Measurements from ENCODE around the gene TXLNG. TPM values are rescaled to one million over a fixed set of nuclear protein-coding genes. Genes with fewer than 3 reads are reported as not detected.

Gene TXLNG
- total RNA-seq, 2 experiments from 2014 or later, result 17.2 to 17.5 TPM

- DNase-seq (peak in 3 of 14 experiments; percentile 11 to 21 (median 17)), ATAC-seq (ENCODE audit: poor library complexity) (no peak)
- ChIA-PET CTCF (interaction anchor here (1.0 kb wide), 1 partner anchor 13 kb away, joined by 3 read pairs; no protein-coding TSS in a partner anchor), POLR2A (interaction anchor here (0.7 kb wide), 1 partner anchor 1014 kb away, joined by 3 read pairs; the partner anchor contains the start of gene AP1S2)
- peak overlapping the region; percentile 68 for H3K4me3 ChIP-seq (ENCODE audit: low read length)
- no peaks in the 10 kb centered on the region for H3K27me3 ChIP-seq (ENCODE audit: control insufficient read depth in 1 of 2, insufficient read depth in 2 of 2, low read length in 2 of 2)
- intact Hi-C loops (cut with DNase I, micrococcal nuclease), result loop anchor here in 1 of 2 experiments (5.0 to 10.0 kb wide), 5 partner anchors 147 to 1994 kb away; partner anchors contain the start of genes AP1S2, FANCB, MOSPD2 and PIGA
- no peak for TF ChIP-seq CTCF (IDR thresholded peaks at IDR 0.05)
- peak overlapping the region; percentile 92 for H3K4me3 Mint-ChIP-seq
- peaks cover 18% of the 10 kb centered on the region for H3K36me3 Mint-ChIP-seq (ENCODE audit: low read depth)
- peaks cover 38% of the 10 kb centered on the region for H3K4me1 Mint-ChIP-seq (ENCODE audit: low read depth)
- H3K27ac ChIP-seq (ENCODE audit: low read depth in 1 of 2, low read length in 2 of 2), result peak overlapping the region in 1 of 2 donors; percentile 18
- H3K27me3 Mint-ChIP-seq, result no peaks in the 10 kb centered on the region
- peak overlapping the region; percentile 90 for H3K27ac Mint-ChIP-seq
- no peaks in the 10 kb centered on the region for H3K9me3 ChIP-seq (ENCODE audit: control insufficient read depth in 1 of 2, insufficient read depth in 1 of 2, low read length in 2 of 2)
- peaks cover 20% of the 10 kb centered on the region for H3K4me1 ChIP-seq (ENCODE audit: insufficient read depth, low read length)
- no peaks in the 10 kb centered on the region for H3K36me3 ChIP-seq (ENCODE audit: insufficient read depth, low read length)
- H3K9me3 Mint-ChIP-seq, result no peaks in the 10 kb centered on the region
These were observed 82.7 kb downstream of the TXLNG start for GRCh38 chrX:16868920-16869319.

GRCh38 chrX:16869393-16870094 is 83.3 kb downstream of the TXLNG start:
- H3K36me3 Mint-ChIP-seq (ENCODE audit: low read depth), result peaks cover 18% of the 10 kb centered on the region
- CTCF ChIA-PET, result no interaction called here
- intact Hi-C loops (cut with DNase I, micrococcal nuclease), result loop anchor here in 1 of 2 experiments (5.0 to 10.0 kb wide), 7 partner anchors 78 to 1995 kb away; partner anchors contain the start of genes AP1S2, FANCB, MOSPD2 and PIGA

More at GRCh38 chrX:16869393-16870094, 83.3 kb downstream of the TXLNG start:
- peak; percentile 23 for ATAC-seq (ENCODE audit: poor library complexity)
- peaks cover 38% of the 10 kb centered on the region for H3K4me1 Mint-ChIP-seq (ENCODE audit: low read depth)
- H3K9me3 ChIP-seq (ENCODE audit: control insufficient read depth in 1 of 2, insufficient read depth in 1 of 2, low read length in 2 of 2), result no peaks in the 10 kb centered on the region
- H3K27ac ChIP-seq (ENCODE audit: low read depth in 1 of 2, low read length in 2 of 2), result peak overlapping the region; percentile 83 to 95
- no peaks in the 10 kb centered on the region for H3K27me3 Mint-ChIP-seq
- H3K36me3 ChIP-seq (ENCODE audit: insufficient read depth, low read length), result no peaks in the 10 kb centered on the region
- H3K9me3 Mint-ChIP-seq, result no peaks in the 10 kb centered on the region
- peak overlapping the region; percentile 99 for H3K27ac Mint-ChIP-seq
- H3K4me1 ChIP-seq (ENCODE audit: insufficient read depth, low read length), result peaks cover 19% of the 10 kb centered on the region
- peak overlapping the region; percentile 82 for H3K4me3 ChIP-seq (ENCODE audit: low read length)
- POLR2A ChIA-PET, result interaction anchor here (0.7 kb wide), 1 partner anchor 1015 kb away, joined by 3 read pairs; the partner anchor contains the start of gene AP1S2
- no peak for TF ChIP-seq CTCF (IDR thresholded peaks at IDR 0.05)
- peak overlapping the region; percentile 99 for H3K4me3 Mint-ChIP-seq
- DNase-seq, result peak in 13 of 14 experiments; percentile 6 to 80 (median 41)
- H3K27me3 ChIP-seq (ENCODE audit: control insufficient read depth in 1 of 2, insufficient read depth in 2 of 2, low read length in 2 of 2), result no peaks in the 10 kb centered on the region
